GM12878 (cell line): ENCODE data around the gene LRRC4B.

Experiments used
- CTCF ChIP-seq, 3 experiments: IDR thresholded peaks in 2 of 3; conservative IDR thresholded peaks in 1 of 3; 2 replicates each; pipeline ENCODE4 v1.5.1; 2011; ENCODE audit warnings: low read depth in 3 of 3, low read length in 3 of 3, mild to moderate bottlenecking in 3 of 3, control low read depth in 2 of 3, moderate library complexity in 2 of 3, inconsistent platforms in 1 of 3, mixed read lengths in 1 of 3; ENCODE audit not compliant: control insufficient read depth in 2 of 3, insufficient read depth in 1 of 3; ENCODE audit errors: extremely low read depth in 1 of 3
- EZH2 ChIP-seq: IDR thresholded peaks from 2 replicates; pipeline ENCODE4 v1.6.1; 2012; ENCODE audit warnings: low read depth, mild to moderate bottlenecking, control low read depth, inconsistent platforms, low read length, borderline replicate concordance; ENCODE audit not compliant: control insufficient read depth
- MLLT1 ChIP-seq: fragments of 450-650 bp; IDR thresholded peaks from 2 replicates; pipeline ENCODE4 v1.6.1; 2016; ENCODE audit warnings: mild to moderate bottlenecking
- POLR2A ChIP-seq: IDR thresholded peaks from 2 replicates; pipeline ENCODE4 v1.6.1; 2011; ENCODE audit warnings: low read depth, mild to moderate bottlenecking, low read length
- SMAD5 ChIP-seq: IDR thresholded peaks from 2 replicates; pipeline ENCODE4 v1.6.1; 2016; ENCODE audit warnings: antibody characterized with exemption, low read depth
- SREBF2 ChIP-seq: IDR thresholded peaks from 2 replicates; pipeline ENCODE4 v1.6.1; 2012; ENCODE audit warnings: mild to moderate bottlenecking, low read length
- YY1 ChIP-seq: IDR thresholded peaks from 2 replicates; pipeline ENCODE4 v1.6.1; 2011; ENCODE audit warnings: low read depth, mild to moderate bottlenecking, low read length

GRCh38 chr19:50562329-50562728 is 5.9 kb downstream of the LRRC4B start:
- TF ChIP-seq POLR2A (no peak), CTCF (IDR thresholded peaks at IDR 0.05 in 2 of 3, conservative IDR thresholded peaks at IDR 0.05 in 1 of 3; ENCODE audit: control insufficient read depth in 2 of 3, extremely low read depth in 1 of 3, insufficient read depth in 1 of 3, low read depth in 3 of 3, low read length in 3 of 3) (no peak), MLLT1 (no peak), SMAD5 (no peak), YY1 (no peak), SREBF2 (no peak), EZH2 (no peak)
